Activated naive CD8-positive, alpha-beta T cell treated with anti-CD3 and anti-CD28 coated beads, Interleukin-2, amount 50 U/mL, for 24 hours (primary cell): Measurements from ENCODE around the gene JSRP1.
"Not testable (repeated sequence)": the region's sequence is repeated elsewhere in the genome, so short reads cannot be mapped to it uniquely, and the experiment has no call there.

Experiments
- ATAC-seq: fragments of 150-1000 bp; cut with Tn5 transposase; one replicate; pipeline ENCODE4 v1.10.0; 2021
- DNase-seq: peaks from one replicate; pipeline ENCODE4 v3.0.0; 2021
- H3K27ac Mint-ChIP-seq: one replicate; pipeline ENCODE4 v1.8.0; 2021; ENCODE audit warnings: mild to moderate bottlenecking, mixed read lengths
- H3K27me3 Mint-ChIP-seq: one replicate; pipeline ENCODE4 v1.8.0; 2021; ENCODE audit warnings: mixed read lengths
- H3K36me3 Mint-ChIP-seq: one replicate; pipeline ENCODE4 v1.8.0; 2021; ENCODE audit warnings: low read depth, mixed read lengths
- H3K4me1 Mint-ChIP-seq: one replicate; pipeline ENCODE4 v1.8.0; 2021; ENCODE audit warnings: mixed read lengths
- H3K4me3 Mint-ChIP-seq: one replicate; pipeline ENCODE4 v1.8.0; 2021; ENCODE audit warnings: mild to moderate bottlenecking, moderate library complexity, mixed read lengths
- H3K9me3 Mint-ChIP-seq: one replicate; pipeline ENCODE4 v1.8.0; 2021; ENCODE audit warnings: mixed read lengths

JSRP1 gene

GRCh38 chr19:2287585-2288337 is 31.5 kb upstream of the JSRP1 start:
- H3K9me3 Mint-ChIP-seq = no peaks in the 10 kb centered on the region
- H3K27me3 Mint-ChIP-seq = peaks cover 11% of the 10 kb centered on the region
- H3K4me1 Mint-ChIP-seq = peaks cover 16% of the 10 kb centered on the region
- H3K36me3 Mint-ChIP-seq = peaks cover under 1% of the 10 kb centered on the region
- no peak for DNase-seq
- no peak overlapping the region for H3K4me3 Mint-ChIP-seq
- no peak overlapping the region for H3K27ac Mint-ChIP-seq
- no peak for ATAC-seq

- ATAC-seq (no peak), DNase-seq (no peak)
- Mint-ChIP-seq H3K9me3 (no peaks in the 10 kb centered on the region), H3K4me3 (no peak overlapping the region), H3K27ac (no peak overlapping the region), H3K36me3 (no peaks in the 10 kb centered on the region), H3K27me3 (peaks cover 13% of the 10 kb centered on the region), H3K4me1 (peaks cover 23% of the 10 kb centered on the region)
Measured at GRCh38 chr19:2286402-2287140, 30.4 kb upstream of the JSRP1 start.

- no peak overlapping the region for H3K27ac Mint-ChIP-seq
- no peak overlapping the region for H3K4me3 Mint-ChIP-seq
- peaks cover 6% of the 10 kb centered on the region for H3K27me3 Mint-ChIP-seq
- peaks cover 13% of the 10 kb centered on the region for H3K4me1 Mint-ChIP-seq
- no peaks in the 10 kb centered on the region for H3K36me3 Mint-ChIP-seq
- no peak for ATAC-seq
- H3K9me3 Mint-ChIP-seq = no peaks in the 10 kb centered on the region
- DNase-seq = no peak
Measured at GRCh38 chr19:2283835-2284507, 27.8 kb upstream of the JSRP1 start.

- Mint-ChIP-seq H3K27ac (no peak overlapping the region), H3K4me1 (peaks cover 11% of the 10 kb centered on the region), H3K4me3 (no peak overlapping the region), H3K27me3 (peaks cover 2% of the 10 kb centered on the region), H3K36me3 (no peaks in the 10 kb centered on the region), H3K9me3 (no peaks in the 10 kb centered on the region)
- ATAC-seq (no peak), DNase-seq (no peak)
Measured at GRCh38 chr19:2282862-2283237, 26.6 kb upstream of the JSRP1 start.

GRCh38 chr19:2282062-2282861 is 26.0 kb upstream of the JSRP1 start, which contains the start of gene PEAK3:
PEAK3 (minus strand) TSS chr19:2282175; CDS start chr19:2280931, 1,244 bp downstream.
- ATAC-seq (peak; percentile 30), DNase-seq (peak; percentile 53)
- Mint-ChIP-seq H3K36me3 (no peaks in the 10 kb centered on the region), H3K4me3 (peak within 1 kb of the TSS; percentile 40), H3K27me3 (peaks cover 2% of the 10 kb centered on the region), H3K27ac (no peak within 1 kb of the TSS), H3K4me1 (peaks cover 11% of the 10 kb centered on the region), H3K9me3 (no peaks in the 10 kb centered on the region)

- not testable (repeated sequence) for H3K36me3 Mint-ChIP-seq, H3K27ac Mint-ChIP-seq, ATAC-seq, DNase-seq, H3K27me3 Mint-ChIP-seq, H3K9me3 Mint-ChIP-seq
- Mint-ChIP-seq H3K4me1 (peaks cover 11% of the 10 kb centered on the region), H3K4me3 (peak overlapping the region; percentile 40)
Measured at GRCh38 chr19:2281265-2282061, 25.2 kb upstream of the JSRP1 start.

- no peaks in the 10 kb centered on the region for H3K9me3 Mint-ChIP-seq
- peaks cover 11% of the 10 kb centered on the region for H3K4me1 Mint-ChIP-seq
- no peak overlapping the region for H3K27ac Mint-ChIP-seq
- H3K27me3 Mint-ChIP-seq = peaks cover 2% of the 10 kb centered on the region
- H3K36me3 Mint-ChIP-seq = no peaks in the 10 kb centered on the region
- ATAC-seq (no peak), DNase-seq (no peak)
- no peak overlapping the region for H3K4me3 Mint-ChIP-seq
Measured at GRCh38 chr19:2280633-2281264, 24.5 kb upstream of the JSRP1 start.

GRCh38 chr19:2278459-2279158 is 22.4 kb upstream of the JSRP1 start:
- peaks cover 2% of the 10 kb centered on the region for H3K27me3 Mint-ChIP-seq
- H3K27ac Mint-ChIP-seq = no peak overlapping the region
- H3K36me3 Mint-ChIP-seq = peaks cover 9% of the 10 kb centered on the region
- H3K4me3 Mint-ChIP-seq = no peak overlapping the region
- DNase-seq = no peak
- H3K4me1 Mint-ChIP-seq = peaks cover 24% of the 10 kb centered on the region
- ATAC-seq = no peak
- H3K9me3 Mint-ChIP-seq = no peaks in the 10 kb centered on the region

- Mint-ChIP-seq H3K27me3 (no peaks in the 10 kb centered on the region), H3K36me3 (peaks cover 16% of the 10 kb centered on the region), H3K4me3 (no peak overlapping the region), H3K4me1 (peaks cover 29% of the 10 kb centered on the region), H3K27ac (no peak overlapping the region), H3K9me3 (no peaks in the 10 kb centered on the region)
- ATAC-seq (no peak), DNase-seq (no peak)
Measured at GRCh38 chr19:2277138-2277537, 20.9 kb upstream of the JSRP1 start.

GRCh38 chr19:2276429-2276986 is 20.3 kb upstream of the JSRP1 start:
- no peak overlapping the region for H3K4me3 Mint-ChIP-seq
- peaks cover 20% of the 10 kb centered on the region for H3K36me3 Mint-ChIP-seq
- DNase-seq (no peak), ATAC-seq (no peak)
- peaks cover 29% of the 10 kb centered on the region for H3K4me1 Mint-ChIP-seq
- H3K27ac Mint-ChIP-seq = no peak overlapping the region
- no peaks in the 10 kb centered on the region for H3K9me3 Mint-ChIP-seq
- H3K27me3 Mint-ChIP-seq = no peaks in the 10 kb centered on the region

GRCh38 chr19:2275588-2276428 is 19.6 kb upstream of the JSRP1 start:
- H3K36me3 Mint-ChIP-seq = peaks cover 24% of the 10 kb centered on the region
- peaks cover 31% of the 10 kb centered on the region for H3K4me1 Mint-ChIP-seq

GRCh38 chr19:2274931-2275535 is 18.8 kb upstream of the JSRP1 start:
- Mint-ChIP-seq H3K9me3 (no peaks in the 10 kb centered on the region), H3K36me3 (peaks cover 25% of the 10 kb centered on the region), H3K27me3 (no peaks in the 10 kb centered on the region), H3K4me3 (no peak overlapping the region), H3K4me1 (peaks cover 31% of the 10 kb centered on the region), H3K27ac (peak overlapping the region; percentile 56)
- no peak for ATAC-seq
- DNase-seq = peak; percentile 43

More at GRCh38 chr19:2275588-2276428, 19.6 kb upstream of the JSRP1 start:
- Mint-ChIP-seq H3K27ac (no peak overlapping the region), H3K9me3 (no peaks in the 10 kb centered on the region), H3K27me3 (no peaks in the 10 kb centered on the region), H3K4me3 (no peak overlapping the region)
- DNase-seq = no peak
- no peak for ATAC-seq
